Caco-2 (cell line): Measurements from ENCODE around the gene CFAP251. TPM values are rescaled to one million over a fixed set of nuclear protein-coding genes. Genes with fewer than 3 reads are reported as not detected.

Source experiments
- BruUV-seq: library from RNA; stranded (reverse); fragments of 400-500 nt; replicated peaks from 2 replicates; lab custom pipeline; 2021; lab: Mats Ljungman, UMichigan
- CTCF ChIA-PET: fragments of 300-600 bp; sonication (Branson Sonifier 250); formaldehyde crosslinking; loops from one replicate; lab custom pipeline; 2022; ENCODE audit warnings: antibody characterized with exemption; lab: Charles Lee
- POLR2A ChIA-PET: fragments of 300-600 bp; sonication (Branson Sonifier 250); formaldehyde crosslinking; loops from one replicate; lab custom pipeline; 2022; ENCODE audit warnings: antibody characterized with exemption; lab: Charles Lee
- DNase-seq, 2 experiments: peaks; one replicate each; pipeline versions ENCODE4 v3.0.0 to v3.0.0-alpha.2; 2020 to 2022
- H3K27me3 ChIP-seq: replicated peaks from 2 replicates; pipeline ENCODE4 v1.6.0; 2011; ENCODE audit warnings: low read length; ENCODE audit not compliant: control insufficient read depth, insufficient read depth
- H3K36me3 ChIP-seq: 2 replicates; pipeline ENCODE4 v1.5.1; 2011; ENCODE audit warnings: low read length; ENCODE audit not compliant: control insufficient read depth, insufficient read depth
- H3K4me1 ChIP-seq: fragments of 250-450 bp; sonication (Bioruptor Pico); 2 replicates; pipeline ENCODE4 v1.5.1; 2020; ENCODE audit warnings: mild to moderate bottlenecking
- H3K4me3 ChIP-seq: 2 replicates; pipeline ENCODE4 v1.5.1; 2011; ENCODE audit warnings: low read depth, mild to moderate bottlenecking, control low read depth, low read length
- H3K9me3 ChIP-seq: fragments of 250-450 bp; sonication (Bioruptor Pico); 2 replicates; pipeline ENCODE4 v1.5.1; 2020; ENCODE audit warnings: mild to moderate bottlenecking, moderate library complexity
- H3K27ac Mint-ChIP-seq: one replicate; pipeline ENCODE4 v1.8.0; 2022; ENCODE audit warnings: mixed read lengths; ENCODE audit not compliant: unreplicated experiment
- H3K27me3 Mint-ChIP-seq: one replicate; pipeline ENCODE4 v1.8.0; 2022; ENCODE audit warnings: mixed read lengths; ENCODE audit not compliant: insufficient read depth, unreplicated experiment
- H3K36me3 Mint-ChIP-seq: one replicate; pipeline ENCODE4 v1.8.0; 2022; ENCODE audit warnings: mild to moderate bottlenecking, mixed read lengths; ENCODE audit not compliant: insufficient read depth, unreplicated experiment
- H3K4me1 Mint-ChIP-seq: one replicate; pipeline ENCODE4 v1.8.0; 2022; ENCODE audit warnings: low read depth, mixed read lengths; ENCODE audit not compliant: unreplicated experiment
- H3K4me3 Mint-ChIP-seq: one replicate; pipeline ENCODE4 v1.8.0; 2022; ENCODE audit warnings: mild to moderate bottlenecking, moderate library complexity, mixed read lengths; ENCODE audit not compliant: unreplicated experiment
- H3K9me3 Mint-ChIP-seq: one replicate; pipeline ENCODE4 v1.8.0; 2022; ENCODE audit warnings: mixed read lengths; ENCODE audit not compliant: unreplicated experiment
- intact Hi-C: fragments of 100-400 bp; cut with micrococcal nuclease; formaldehyde crosslinking; loops from one replicate; pipeline ENCODE4 v1.10.0; 2022; ENCODE audit not compliant: unreplicated experiment
- total RNA-seq: library from RNA; stranded (reverse); gene quantifications from 2 replicates; pipeline ENCODE4 v1.2.3, GENCODE V29; 2022
- TF ChIP-seq, protein P1 (sequence below), 2 experiments: fragments of 200-600 bp in 1 of 2; IDR thresholded peaks; 1 replicate in 1 of 2; 2 replicates in 1 of 2; pipeline versions ENCODE4 v1.5.1 to v1.8.0; 2011 to 2022; ENCODE audit warnings: antibody characterized with exemption in 1 of 2, control low read depth in 1 of 2, inconsistent platforms in 1 of 2, low read depth in 1 of 2, low read length in 1 of 2, mild to moderate bottlenecking in 1 of 2, moderate library complexity in 1 of 2; ENCODE audit not compliant: insufficient read depth in 1 of 2, severe bottlenecking in 1 of 2, unreplicated experiment in 1 of 2

CFAP251 gene
- total RNA-seq, 1 experiment from 2014 or later: 1.2 TPM

DNA sequence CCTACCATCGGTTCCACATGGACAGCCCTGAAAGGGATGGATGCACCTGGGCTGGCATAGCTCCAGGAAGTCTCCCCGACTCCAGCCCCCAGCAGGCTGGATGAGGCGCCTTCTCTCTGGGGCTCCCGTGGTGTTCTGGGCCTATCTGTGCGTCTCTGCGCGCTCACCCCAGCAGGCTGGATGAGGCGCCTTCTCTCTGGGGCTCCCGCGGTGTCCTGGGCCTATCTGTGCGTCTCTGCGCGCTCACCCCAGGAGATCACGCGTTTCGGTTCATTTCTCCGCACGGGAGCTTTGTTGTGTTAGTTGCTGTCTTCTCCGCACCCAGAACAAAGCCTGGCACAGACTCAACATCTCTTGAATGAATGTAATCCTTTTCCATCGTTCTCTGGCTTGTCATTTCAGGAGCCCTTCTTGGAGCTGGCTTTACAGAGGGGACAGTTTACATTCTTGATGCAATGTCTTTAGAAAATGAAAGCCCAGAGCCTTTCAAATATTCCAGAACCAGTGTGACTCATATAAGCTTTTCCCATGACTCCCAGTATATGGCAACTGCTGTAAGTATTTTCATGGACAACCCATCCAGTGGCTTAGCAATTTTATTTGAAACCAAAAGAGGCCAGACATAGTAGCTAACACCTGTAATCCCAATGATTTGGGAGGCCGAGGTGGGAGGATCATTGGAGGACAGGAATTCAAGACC, 40.3 kb downstream of the CFAP251 start:
- no peak overlapping the region for H3K4me3 ChIP-seq
- H3K27me3 ChIP-seq: no peaks in the 10 kb centered on the region
- Mint-ChIP-seq H3K27ac (no peak overlapping the region), H3K4me3 (no peak overlapping the region), H3K9me3 (no peaks in the 10 kb centered on the region), H3K4me1 (peaks cover 6% of the 10 kb centered on the region), H3K36me3 (no peaks in the 10 kb centered on the region), H3K27me3 (no peaks in the 10 kb centered on the region)
- H3K4me1 ChIP-seq: no peaks in the 10 kb centered on the region
- H3K36me3 ChIP-seq: no peaks in the 10 kb centered on the region
- ChIA-PET CTCF (interaction anchor here (0.6 to 0.9 kb wide), 2 partner anchors 58 to 70 kb away, joined by 3 to 8 read pairs; no protein-coding TSS in a partner anchor), POLR2A (no interaction called here)
- DNase-seq: no peak
- intact Hi-C loops: loop anchor here (10.0 kb wide), 1 partner anchor 56 kb away; no protein-coding TSS in a partner anchor
- H3K9me3 ChIP-seq: no peaks in the 10 kb centered on the region
- TF ChIP-seq, protein P1, sequence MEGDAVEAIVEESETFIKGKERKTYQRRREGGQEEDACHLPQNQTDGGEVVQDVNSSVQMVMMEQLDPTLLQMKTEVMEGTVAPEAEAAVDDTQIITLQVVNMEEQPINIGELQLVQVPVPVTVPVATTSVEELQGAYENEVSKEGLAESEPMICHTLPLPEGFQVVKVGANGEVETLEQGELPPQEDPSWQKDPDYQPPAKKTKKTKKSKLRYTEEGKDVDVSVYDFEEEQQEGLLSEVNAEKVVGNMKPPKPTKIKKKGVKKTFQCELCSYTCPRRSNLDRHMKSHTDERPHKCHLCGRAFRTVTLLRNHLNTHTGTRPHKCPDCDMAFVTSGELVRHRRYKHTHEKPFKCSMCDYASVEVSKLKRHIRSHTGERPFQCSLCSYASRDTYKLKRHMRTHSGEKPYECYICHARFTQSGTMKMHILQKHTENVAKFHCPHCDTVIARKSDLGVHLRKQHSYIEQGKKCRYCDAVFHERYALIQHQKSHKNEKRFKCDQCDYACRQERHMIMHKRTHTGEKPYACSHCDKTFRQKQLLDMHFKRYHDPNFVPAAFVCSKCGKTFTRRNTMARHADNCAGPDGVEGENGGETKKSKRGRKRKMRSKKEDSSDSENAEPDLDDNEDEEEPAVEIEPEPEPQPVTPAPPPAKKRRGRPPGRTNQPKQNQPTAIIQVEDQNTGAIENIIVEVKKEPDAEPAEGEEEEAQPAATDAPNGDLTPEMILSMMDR (IDR thresholded peaks at IDR 0.05; ENCODE audit: insufficient read depth in 1 of 2, low read depth in 1 of 2, low read length in 1 of 2, severe bottlenecking in 1 of 2, unreplicated experiment in 1 of 2): no peak
- no TSS peak for BruUV-seq

GRCh38 chr12:121960541-121960940, 42.1 kb downstream of the CFAP251 start:
- H3K9me3 ChIP-seq: no peaks in the 10 kb centered on the region
- H3K4me1 Mint-ChIP-seq: peaks cover 6% of the 10 kb centered on the region
- BruUV-seq: no TSS peak
- intact Hi-C loops: no loop called here
- no peaks in the 10 kb centered on the region for H3K9me3 Mint-ChIP-seq
- CTCF ChIA-PET: no interaction called here
- no peaks in the 10 kb centered on the region for H3K36me3 Mint-ChIP-seq
- no peaks in the 10 kb centered on the region for H3K27me3 Mint-ChIP-seq
- POLR2A ChIA-PET: no interaction called here
- TF ChIP-seq, protein P1 (IDR thresholded peaks at IDR 0.05; ENCODE audit: insufficient read depth in 1 of 2, low read depth in 1 of 2, low read length in 1 of 2, severe bottlenecking in 1 of 2, unreplicated experiment in 1 of 2): no peak
- no peak for DNase-seq
- no peak overlapping the region for H3K4me3 ChIP-seq
- no peaks in the 10 kb centered on the region for H3K27me3 ChIP-seq
- no peaks in the 10 kb centered on the region for H3K36me3 ChIP-seq
- no peaks in the 10 kb centered on the region for H3K4me1 ChIP-seq
- H3K27ac Mint-ChIP-seq: no peak overlapping the region
- H3K4me3 Mint-ChIP-seq: no peak overlapping the region

DNA sequence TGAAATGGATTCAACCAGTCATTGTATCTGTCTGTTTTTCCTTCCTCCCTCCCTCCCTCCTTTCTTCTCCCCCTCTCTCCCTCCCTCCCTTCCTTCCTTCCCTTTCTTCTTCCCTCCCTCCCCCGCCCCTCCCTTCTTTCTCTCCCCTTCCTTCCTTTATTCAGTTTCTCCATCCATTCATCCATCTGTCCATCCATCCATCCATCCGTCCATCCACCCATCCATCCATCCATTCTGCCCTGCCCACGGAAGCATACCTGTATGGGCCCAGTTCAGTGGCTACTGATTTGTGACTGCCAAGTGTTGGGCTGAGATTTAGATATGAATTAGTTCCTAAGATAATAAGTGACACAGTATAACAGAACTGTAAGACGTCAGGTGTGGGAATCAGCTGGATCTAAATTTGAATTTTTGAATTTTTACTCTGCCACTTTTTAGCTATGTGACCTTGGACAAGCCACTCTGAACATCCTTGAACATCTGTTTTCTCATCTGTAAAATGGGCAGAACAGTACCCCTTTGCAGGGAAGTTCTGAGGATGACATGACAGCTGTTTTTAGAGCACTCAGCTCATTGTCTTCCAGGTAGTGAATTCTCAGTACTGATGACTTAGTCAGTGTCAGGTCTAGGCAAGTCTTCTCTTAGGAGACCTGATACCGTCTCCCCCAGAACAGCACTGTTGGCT, 42.9 kb downstream of the CFAP251 start:
- no peaks in the 10 kb centered on the region for H3K27me3 ChIP-seq
- TF ChIP-seq, protein P1 (IDR thresholded peaks at IDR 0.05; ENCODE audit: insufficient read depth in 1 of 2, low read depth in 1 of 2, low read length in 1 of 2, severe bottlenecking in 1 of 2, unreplicated experiment in 1 of 2): no peak
- Mint-ChIP-seq H3K36me3 (no peaks in the 10 kb centered on the region), H3K4me1 (peaks cover 6% of the 10 kb centered on the region), H3K27ac (no peak overlapping the region), H3K27me3 (no peaks in the 10 kb centered on the region), H3K9me3 (no peaks in the 10 kb centered on the region), H3K4me3 (no peak overlapping the region)
- no peak for DNase-seq
- no peaks in the 10 kb centered on the region for H3K36me3 ChIP-seq
- CTCF ChIA-PET: no interaction called here
- no peaks in the 10 kb centered on the region for H3K4me1 ChIP-seq
- H3K4me3 ChIP-seq: no peak overlapping the region
- POLR2A ChIA-PET: no interaction called here
- no peaks in the 10 kb centered on the region for H3K9me3 ChIP-seq
- no TSS peak for BruUV-seq
- intact Hi-C loops: no loop called here
